Neural cell (in vitro differentiated cells): ENCODE measurements around the gene AOAH. TPM values are rescaled to one million over a fixed set of nuclear protein-coding genes. Genes with fewer than 3 reads are reported as not detected.

Experiments used
- H2AFZ ChIP-seq: fragments of 200-600, 300-800 bp; sonication (generic), shearing (Covaris generic); 2 replicates; pipeline ENCODE4 v1.6.0; 2014; ENCODE audit warnings: low read depth, mild to moderate bottlenecking, antibody characterized with exemption, low read length, moderate library complexity
- H3F3A ChIP-seq: fragments of 200-600 bp; shearing (Covaris generic); 2 replicates; pipeline ENCODE4 v1.6.1; 2016; ENCODE audit warnings: mild to moderate bottlenecking, moderate library complexity, mixed read lengths, antibody characterized with exemption, low read length; ENCODE audit not compliant: insufficient read depth, poor library complexity, severe bottlenecking
- H3K27ac ChIP-seq: fragments of 200-600, 300-800 bp; sonication (generic), shearing (Covaris generic); 2 replicates; pipeline ENCODE4 v1.5.1; 2014; ENCODE audit warnings: mild to moderate bottlenecking, low read length, moderate library complexity
- H3K27me3 ChIP-seq: fragments of 300-800, 200-600 bp; sonication (generic), shearing (Covaris generic); 2 replicates; pipeline ENCODE4 v1.6.0; 2014; ENCODE audit warnings: mild to moderate bottlenecking, low read depth, low read length, moderate library complexity; ENCODE audit not compliant: insufficient read depth
- H3K36me3 ChIP-seq: fragments of 300-800, 200-600 bp; sonication (generic), shearing (Covaris generic); 2 replicates; pipeline ENCODE4 v1.5.1; 2014; ENCODE audit warnings: mild to moderate bottlenecking, antibody characterized with exemption, low read length, moderate library complexity; ENCODE audit not compliant: insufficient read depth
- H3K4me2 ChIP-seq: fragments of 300-800, 200-600 bp; sonication (generic), shearing (Covaris generic); 2 replicates; pipeline ENCODE4 v1.6.0; 2014; ENCODE audit warnings: mild to moderate bottlenecking, low read length
- H3K4me3 ChIP-seq: fragments of 300-800, 200-600 bp; sonication (generic), shearing (Covaris generic); 2 replicates; pipeline ENCODE4 v1.5.1; 2014; ENCODE audit warnings: mild to moderate bottlenecking, low read length, moderate library complexity
- H3K79me2 ChIP-seq: fragments of 200-600 bp; shearing (Covaris generic); replicated peaks from 2 replicates; pipeline ENCODE4 v1.6.0; 2014; ENCODE audit warnings: mild to moderate bottlenecking, low read length, moderate library complexity; ENCODE audit not compliant: insufficient read depth
- H3K9ac ChIP-seq: fragments of 300-800, 200-600 bp; sonication (generic), shearing (Covaris generic); 2 replicates; pipeline ENCODE4 v1.6.1; 2016; ENCODE audit warnings: mild to moderate bottlenecking, low read length, mixed read lengths
- H3K9me2 ChIP-seq: fragments of 200-600 bp; shearing (Covaris generic); 2 replicates; pipeline ENCODE4 v1.6.1; 2016; ENCODE audit warnings: mild to moderate bottlenecking, low read length, mixed read lengths; ENCODE audit not compliant: insufficient read depth
- H3K9me3 ChIP-seq: fragments of 200-600, 300-800 bp; sonication (generic), shearing (Covaris generic); 2 replicates; pipeline ENCODE4 v1.6.1; 2016; ENCODE audit warnings: mild to moderate bottlenecking, mixed run types, low read length, moderate library complexity, mixed read lengths
- H4K20me1 ChIP-seq: fragments of 200-600 bp; shearing (Covaris generic); 2 replicates; pipeline ENCODE4 v1.6.1; 2016; ENCODE audit warnings: mild to moderate bottlenecking, mixed run types; ENCODE audit not compliant: insufficient read depth
- CTCF ChIP-seq: fragments of 450-650 bp; IDR thresholded peaks from 2 replicates; pipeline ENCODE4 v1.5.1; 2014; ENCODE audit warnings: antibody characterized with exemption, mild to moderate bottlenecking, moderate library complexity; ENCODE audit not compliant: poor library complexity, severe bottlenecking
- EP300 ChIP-seq: fragments of 450-650 bp; conservative IDR thresholded peaks from 2 replicates; pipeline ENCODE4 v1.6.1; 2014; ENCODE audit warnings: antibody characterized with exemption, mild to moderate bottlenecking, moderate library complexity; ENCODE audit not compliant: poor library complexity, severe bottlenecking
- EZH2 ChIP-seq: fragments of 200-600, 300-800 bp; shearing (Covaris generic), sonication (generic); IDR thresholded peaks from 2 replicates; pipeline ENCODE4 v1.6.1; 2014; ENCODE audit warnings: antibody characterized with exemption, low read length, borderline replicate concordance, mild to moderate bottlenecking; ENCODE audit not compliant: insufficient read depth, poor library complexity, severe bottlenecking
- MXI1 ChIP-seq: fragments of 450-650 bp; conservative IDR thresholded peaks from 2 replicates; pipeline ENCODE4 v1.6.1; 2014; ENCODE audit warnings: antibody characterized with exemption, mild to moderate bottlenecking; ENCODE audit not compliant: poor library complexity, severe bottlenecking
- RAD21 ChIP-seq: fragments of 450-650 bp; conservative IDR thresholded peaks from 2 replicates; pipeline ENCODE4 v1.6.1; 2014; ENCODE audit warnings: antibody characterized with exemption, mild to moderate bottlenecking, moderate library complexity
- REST ChIP-seq: IDR thresholded peaks from 2 replicates; pipeline ENCODE4 v1.6.1; 2012; ENCODE audit warnings: borderline replicate concordance
- SMC3 ChIP-seq: fragments of 450-650 bp; conservative IDR thresholded peaks from 2 replicates; pipeline ENCODE4 v1.6.1; 2014; ENCODE audit warnings: antibody characterized with exemption, mild to moderate bottlenecking, moderate library complexity; ENCODE audit not compliant: poor library complexity
- TAF1 ChIP-seq: IDR thresholded peaks from 2 replicates; pipeline ENCODE4 v1.6.1; 2012; ENCODE audit warnings: low read depth
- polyA plus RNA-seq: library from polyadenylated mRNA; depleted of rRNA; stranded (reverse); fragments of >200 nt; gene quantifications from 2 replicates; pipeline ENCODE4 v1.2.3, GENCODE V29; 2014

Gene AOAH
- polyA plus RNA-seq, 1 donor from 2014 or later = 4.3 TPM

- no peak overlapping the region for H2AFZ ChIP-seq
- no peak overlapping the region for H3K27ac ChIP-seq
- no peaks in the 10 kb centered on the region for H3F3A ChIP-seq
- H3K79me2 ChIP-seq = no peaks in the 10 kb centered on the region
- no peaks in the 10 kb centered on the region for H3K36me3 ChIP-seq
- TF ChIP-seq TAF1 (no peak), RAD21 (no peak), EP300 (no peak), SMC3 (no peak), REST (no peak)
- no peaks in the 10 kb centered on the region for H3K9me2 ChIP-seq
- H3K9me3 ChIP-seq = no peaks in the 10 kb centered on the region
- H4K20me1 ChIP-seq = no peaks in the 10 kb centered on the region
- H3K27me3 ChIP-seq = no peaks in the 10 kb centered on the region
- no peak overlapping the region for H3K4me3 ChIP-seq
- no peak overlapping the region for H3K4me2 ChIP-seq
- no peak overlapping the region for H3K9ac ChIP-seq
Observed at GRCh38 chr7:36653008-36653662, 71.2 kb downstream of the AOAH start.

- Histone ChIP-seq H3K9ac (no peak overlapping the region), H3K4me3 (no peak overlapping the region), H3K27me3 (no peaks in the 10 kb centered on the region), H4K20me1 (no peaks in the 10 kb centered on the region), H3F3A (no peaks in the 10 kb centered on the region), H3K36me3 (no peaks in the 10 kb centered on the region), H3K9me2 (no peaks in the 10 kb centered on the region), H2AFZ (no peak overlapping the region), H3K4me2 (no peak overlapping the region), H3K9me3 (no peaks in the 10 kb centered on the region), H3K27ac (no peak overlapping the region), H3K79me2 (no peaks in the 10 kb centered on the region)
- TF ChIP-seq REST = no peak
- TF ChIP-seq TAF1 = no peak
- no peak for TF ChIP-seq MXI1
Observed at GRCh38 chr7:36652431-36652830, 71.9 kb downstream of the AOAH start.

GRCh38 chr7:36651404-36651803, 72.9 kb downstream of the AOAH start:
- H4K20me1 ChIP-seq = no peaks in the 10 kb centered on the region
- H3F3A ChIP-seq = no peaks in the 10 kb centered on the region
- H3K9ac ChIP-seq = no peak overlapping the region
- H3K27me3 ChIP-seq = no peaks in the 10 kb centered on the region
- TF ChIP-seq TAF1 (no peak), MXI1 (no peak), CTCF (no peak), EZH2 (no peak), EP300 (no peak), RAD21 (no peak), SMC3 (no peak), REST (no peak)
- H3K79me2 ChIP-seq = no peaks in the 10 kb centered on the region
- no peak overlapping the region for H2AFZ ChIP-seq
- H3K27ac ChIP-seq = no peak overlapping the region
- no peaks in the 10 kb centered on the region for H3K9me3 ChIP-seq
- no peak overlapping the region for H3K4me2 ChIP-seq
- H3K4me3 ChIP-seq = no peak overlapping the region
- no peaks in the 10 kb centered on the region for H3K9me2 ChIP-seq
- no peaks in the 10 kb centered on the region for H3K36me3 ChIP-seq
